H54 (cell line): Measurements from ENCODE around the gene TP53I3.
"Not testable (repeated sequence)": the region's sequence is repeated elsewhere in the genome, so short reads cannot be mapped to it uniquely, and the experiment has no call there.

ENCODE experiments used
- DNase-seq: peaks from one replicate; pipeline ENCODE4 v3.0.0; 2011; ENCODE audit warnings: low spot score, mixed read lengths; ENCODE audit not compliant: insufficient read length
- FAIRE-seq: peaks from 3 replicates; lab custom pipeline; 2011; peaks lifted over from hg19 to GRCh38; lab: Jason Lieb, UNC
- POLR2A ChIP-seq: IDR thresholded peaks from 2 replicates; pipeline ENCODE4 v1.6.1; 2011; ENCODE audit warnings: low read depth, mild to moderate bottlenecking, low read length

The TP53I3 gene

GRCh38 chr2:24107336-24107735, 22.7 kb upstream of the TP53I3 start:
- DNase-seq (no peak), FAIRE-seq (no peak)
- no peak for TF ChIP-seq POLR2A

- no peak for TF ChIP-seq POLR2A
- DNase-seq, result no peak
- FAIRE-seq, result no peak
Measured at GRCh38 chr2:24106786-24107185, 22.2 kb upstream of the TP53I3 start.

- DNase-seq (no peak), FAIRE-seq (no peak)
- no peak for TF ChIP-seq POLR2A
Measured at GRCh38 chr2:24105816-24106215, 21.2 kb upstream of the TP53I3 start.

DNA sequence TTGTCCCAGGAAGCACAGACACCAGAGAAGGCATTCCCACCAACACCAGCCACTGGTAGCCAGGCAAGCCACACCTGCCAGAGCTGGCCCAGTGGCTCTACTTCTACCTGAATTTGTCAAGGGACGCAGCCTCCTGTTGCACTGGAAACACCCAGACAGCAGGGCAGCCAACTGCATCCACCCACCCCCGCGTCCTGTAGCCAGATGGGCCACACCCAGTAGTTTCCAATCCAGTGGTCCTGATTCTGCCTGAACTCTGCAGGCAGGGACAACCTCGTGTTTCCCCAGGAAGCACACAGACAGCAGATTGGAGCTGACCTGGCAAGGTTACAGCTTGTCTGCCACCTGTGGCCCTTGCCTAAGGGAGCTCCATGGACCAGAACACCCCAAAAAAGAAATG, 20.3 kb upstream of the TP53I3 start:
- DNase-seq (no peak), FAIRE-seq (no peak)
- no peak for TF ChIP-seq POLR2A

GRCh38 chr2:24104110-24104650, 19.5 kb upstream of the TP53I3 start:
- FAIRE-seq (no peak), DNase-seq (no peak)
- TF ChIP-seq POLR2A, result no peak

GRCh38 chr2:24102677-24103076, 18.0 kb upstream of the TP53I3 start:
- no peak for TF ChIP-seq POLR2A
- no peak for FAIRE-seq

DNA sequence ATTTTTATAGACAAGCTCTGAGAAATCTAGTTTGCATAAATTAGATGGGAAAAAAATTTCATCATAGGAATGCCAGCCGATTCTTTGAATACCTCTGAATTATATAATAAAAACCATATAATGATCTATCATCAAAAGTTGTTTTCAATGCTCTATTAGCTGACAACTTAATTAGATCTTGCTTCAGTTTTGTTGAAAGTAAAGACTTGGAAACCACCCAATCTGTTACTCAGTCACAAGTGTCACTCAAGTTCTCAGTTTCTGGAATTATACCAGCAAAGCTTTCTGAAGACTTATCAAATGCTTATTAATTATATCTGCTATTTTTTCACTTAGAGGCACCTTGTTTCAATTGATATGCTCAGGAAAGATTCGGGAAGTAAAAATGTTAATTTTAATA, 17.4 kb upstream of the TP53I3 start:
- FAIRE-seq, result no peak
- TF ChIP-seq POLR2A, result no peak
- no peak for DNase-seq

More at GRCh38 chr2:24102677-24103076, 18.0 kb upstream of the TP53I3 start:
- no peak for DNase-seq

- FAIRE-seq, DNase-seq: not testable (repeated sequence)
Measured at GRCh38 chr2:24100732-24101131, 16.1 kb upstream of the TP53I3 start.

GRCh38 chr2:24095171-24095677, 10.6 kb upstream of the TP53I3 start:
- not testable (repeated sequence) for FAIRE-seq

GRCh38 chr2:24093270-24093669, 8.6 kb upstream of the TP53I3 start:
- DNase-seq, FAIRE-seq: not testable (repeated sequence)

More at GRCh38 chr2:24095171-24095677, 10.6 kb upstream of the TP53I3 start:
- DNase-seq, result not testable (repeated sequence)

DNA sequence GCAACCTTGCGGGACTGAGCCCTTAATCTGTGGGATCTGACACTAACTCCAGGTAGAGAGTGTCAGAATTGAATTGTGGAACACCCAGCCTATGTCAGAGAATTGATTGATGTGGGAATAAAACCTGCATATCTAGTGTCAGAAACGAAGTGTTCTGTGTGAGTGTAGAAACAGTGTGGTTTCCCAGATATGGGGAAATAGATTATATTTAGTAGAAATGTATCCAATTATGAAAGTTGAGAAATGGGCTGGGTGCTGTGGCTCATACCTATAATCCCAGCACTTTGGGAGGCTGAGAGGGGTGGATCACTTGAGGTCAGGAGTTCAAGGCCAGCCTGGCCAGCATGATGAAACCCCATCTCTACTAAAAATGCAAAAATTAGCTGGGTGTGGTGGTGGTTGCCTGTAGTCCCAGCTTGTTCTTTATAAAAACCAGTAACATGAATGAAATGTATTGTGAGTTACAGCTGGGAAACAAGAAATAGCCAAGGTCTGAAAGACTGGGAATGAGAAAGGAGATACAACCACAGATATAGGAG, 4.3 kb upstream of the TP53I3 start:
- TF ChIP-seq POLR2A, result no peak
- DNase-seq (no peak), FAIRE-seq (no peak)

DNA sequence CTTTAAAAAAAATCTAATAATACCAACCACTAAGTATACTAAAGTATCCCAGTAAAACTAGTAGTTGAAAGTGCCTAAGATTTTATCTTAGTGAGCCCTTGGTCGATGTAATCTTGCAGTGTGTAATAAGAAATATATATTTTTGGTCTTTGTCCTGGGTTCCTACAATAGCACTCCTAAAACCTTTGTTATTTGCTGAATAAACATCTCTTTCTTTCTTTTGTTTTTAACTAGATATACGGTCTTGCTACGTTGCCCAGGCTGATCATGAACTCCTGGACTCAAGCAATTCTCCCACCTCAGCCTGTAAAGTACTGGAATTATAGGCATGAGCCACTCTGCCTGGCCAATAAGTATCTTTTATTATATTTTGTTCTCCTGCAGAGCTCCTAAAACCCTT, 2.4 kb upstream of the TP53I3 start:
- FAIRE-seq (no peak), DNase-seq (no peak)
- no peak for TF ChIP-seq POLR2A

DNA sequence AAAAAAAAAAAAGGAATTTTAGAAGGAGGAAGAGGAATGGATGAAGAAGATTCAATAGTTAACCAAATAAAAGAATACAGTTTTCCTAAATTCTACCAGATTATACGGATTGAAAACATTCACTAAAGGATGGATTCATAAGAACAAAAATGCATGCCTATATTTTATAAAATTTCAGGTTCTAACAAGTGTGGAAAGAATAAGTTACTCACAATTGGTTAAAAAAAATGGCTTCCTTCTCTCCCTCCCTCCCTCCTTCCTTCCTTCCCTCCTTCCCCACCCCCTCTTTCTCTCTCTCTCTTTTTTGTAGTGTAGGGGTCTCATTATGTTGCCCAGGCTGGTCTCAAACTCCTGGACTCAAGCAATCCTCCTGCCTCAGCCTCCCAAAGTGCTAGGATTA, 1.6 kb upstream of the TP53I3 start:
- FAIRE-seq (no peak), DNase-seq (no peak)
- no peak for TF ChIP-seq POLR2A

- TF ChIP-seq POLR2A, result no peak
- FAIRE-seq (no peak), DNase-seq (peak; percentile 17)
Measured at GRCh38 chr2:24085200-24085489, 511 bp upstream of the TP53I3 start.

- TF ChIP-seq POLR2A, result 0 out of 2 replicates have a peak, but pooled peaks have one; percentile 6
- FAIRE-seq, result peak; percentile 23
- peak; percentile 68 for DNase-seq
Measured at GRCh38 chr2:24083567-24084385, 858 bp downstream of the TP53I3 start.
